IPS DF 6.9 (cell line): ENCODE results near the gene NPNT.

Experiments
- DNase-seq: peaks from one replicate; pipeline ENCODE4 v3.0.0-alpha.2; 2013; ENCODE audit warnings: low read depth, low spot score
- H3K27ac ChIP-seq: one replicate; pipeline ENCODE4 v1.5.1; 2013; ENCODE audit warnings: low read length, control low read depth
- H3K27me3 ChIP-seq: 2 replicates; pipeline ENCODE4 v1.6.1; 2013; ENCODE audit warnings: mild to moderate bottlenecking, low read length; ENCODE audit not compliant: control insufficient read depth, insufficient read depth
- H3K36me3 ChIP-seq: 2 replicates; pipeline ENCODE4 v1.6.1; 2013; ENCODE audit warnings: low read length; ENCODE audit not compliant: control insufficient read depth, insufficient read depth
- H3K4me1 ChIP-seq: 2 replicates; pipeline ENCODE4 v1.6.1; 2013; ENCODE audit warnings: low read length; ENCODE audit not compliant: control insufficient read depth, insufficient read depth
- H3K4me3 ChIP-seq: 2 replicates; pipeline ENCODE4 v1.5.1; 2013; ENCODE audit warnings: mild to moderate bottlenecking, low read length
- H3K9me3 ChIP-seq: 2 replicates; pipeline ENCODE4 v1.6.1; 2013; ENCODE audit warnings: low read length, inconsistent platforms; ENCODE audit not compliant: control insufficient read depth, insufficient read depth
- WGBS: extraction: QIAGEN DNeasy Blood & Tissue Kit; methylation state at CpG from one replicate; pipeline ENCODE4 v1.1.7; 2013; ENCODE audit warnings: mixed read lengths, missing lambda C conversion rate; ENCODE audit not compliant: insufficient read length, insufficient coverage; 5-methylcytosine and 5-hydroxymethylcytosine counted together

NPNT gene

DNA sequence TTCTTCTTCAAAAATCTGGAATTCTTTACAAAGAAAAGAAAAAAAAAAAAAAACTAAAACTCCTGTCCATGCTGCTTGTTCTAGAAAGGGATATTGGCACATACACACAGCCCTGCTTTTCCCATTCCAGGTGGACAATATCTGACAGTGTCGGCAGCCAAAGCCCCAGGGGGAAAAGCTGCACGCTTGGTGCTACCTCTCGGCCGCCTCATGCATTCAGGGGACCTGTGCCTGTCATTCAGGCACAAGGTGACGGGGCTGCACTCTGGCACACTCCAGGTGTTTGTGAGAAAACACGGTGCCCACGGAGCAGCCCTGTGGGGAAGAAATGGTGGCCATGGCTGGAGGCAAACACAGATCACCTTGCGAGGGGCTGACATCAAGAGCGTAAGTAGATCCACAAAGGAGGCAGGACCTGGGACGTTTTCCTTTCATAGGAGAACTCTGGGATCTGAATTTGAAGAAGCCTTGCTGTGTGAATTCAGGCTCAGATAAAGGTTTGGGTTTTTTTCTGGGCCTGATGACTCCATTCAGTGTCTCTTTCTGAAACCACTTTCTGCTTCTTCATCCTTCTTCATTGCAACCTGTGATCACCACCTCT lies 71.9 kb downstream of the NPNT start:
- H3K4me1 ChIP-seq = peaks cover 2% of the 10 kb centered on the region
- no peaks in the 10 kb centered on the region for H3K36me3 ChIP-seq
- DNase-seq = no peak
- no peaks in the 10 kb centered on the region for H3K27me3 ChIP-seq
- H3K9me3 ChIP-seq = no peaks in the 10 kb centered on the region
- H3K27ac ChIP-seq = no peak overlapping the region
- WGBS = no CpG with 5 or more reads among the region's 10 CpGs
- no peak overlapping the region for H3K4me3 ChIP-seq

DNA sequence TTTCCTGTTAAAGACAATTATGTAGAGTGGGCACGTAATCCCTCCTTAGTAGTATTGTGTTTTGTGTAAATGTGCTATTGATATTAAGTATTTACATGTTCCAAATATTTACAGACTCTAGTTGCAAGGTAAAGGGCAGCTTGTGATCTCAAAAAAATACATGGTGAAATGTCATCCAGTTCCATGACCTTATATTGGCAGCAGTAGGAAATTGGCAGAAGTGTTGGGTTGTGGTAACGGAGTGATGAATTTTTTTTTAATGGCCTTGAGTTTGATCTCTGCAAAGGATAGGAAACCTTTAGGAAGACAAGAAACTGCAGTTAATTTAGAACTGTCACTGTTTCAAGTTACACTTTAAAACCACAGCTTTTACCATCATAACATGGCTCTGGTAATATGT lies 74.3 kb downstream of the NPNT start:
- H3K36me3 ChIP-seq = no peaks in the 10 kb centered on the region
- WGBS = no CpG with 5 or more reads among the region's 2 CpGs

DNA sequence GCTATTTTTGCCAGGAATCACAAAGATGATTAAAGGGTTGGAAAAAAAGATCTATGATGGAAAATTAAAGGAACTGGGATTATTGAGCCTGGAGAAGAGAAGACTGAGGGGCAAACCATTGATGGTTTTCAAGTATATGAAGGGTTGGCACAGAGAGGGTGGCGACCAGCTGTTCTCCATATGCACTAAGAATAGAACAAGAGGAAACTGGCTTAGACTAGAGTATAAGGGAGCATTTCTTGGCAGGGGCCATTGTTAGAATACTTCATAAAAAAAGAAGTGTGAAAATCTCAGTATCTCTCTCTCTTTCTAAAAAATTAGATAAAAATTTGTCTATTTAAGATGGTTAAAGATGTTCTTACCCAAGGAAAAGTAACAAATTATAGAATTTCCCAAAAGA lies 75.1 kb downstream of the NPNT start:
- Histone ChIP-seq H3K9me3 (no peaks in the 10 kb centered on the region), H3K27me3 (no peaks in the 10 kb centered on the region), H3K4me1 (peaks cover 5% of the 10 kb centered on the region), H3K36me3 (no peaks in the 10 kb centered on the region), H3K4me3 (no peak overlapping the region), H3K27ac (no peak overlapping the region)
- whole genome bisulfite sequencing = no CpG with 5 or more reads among the region's 1 CpG
- DNase-seq = no peak

More for the DNA sequence above, 74.3 kb downstream of the NPNT start:
- no peaks in the 10 kb centered on the region for H3K9me3 ChIP-seq
- H3K4me1 ChIP-seq = peaks cover 5% of the 10 kb centered on the region
- no peak for DNase-seq
- H3K4me3 ChIP-seq = no peak overlapping the region
- H3K27ac ChIP-seq = no peak overlapping the region
- H3K27me3 ChIP-seq = no peaks in the 10 kb centered on the region

DNA sequence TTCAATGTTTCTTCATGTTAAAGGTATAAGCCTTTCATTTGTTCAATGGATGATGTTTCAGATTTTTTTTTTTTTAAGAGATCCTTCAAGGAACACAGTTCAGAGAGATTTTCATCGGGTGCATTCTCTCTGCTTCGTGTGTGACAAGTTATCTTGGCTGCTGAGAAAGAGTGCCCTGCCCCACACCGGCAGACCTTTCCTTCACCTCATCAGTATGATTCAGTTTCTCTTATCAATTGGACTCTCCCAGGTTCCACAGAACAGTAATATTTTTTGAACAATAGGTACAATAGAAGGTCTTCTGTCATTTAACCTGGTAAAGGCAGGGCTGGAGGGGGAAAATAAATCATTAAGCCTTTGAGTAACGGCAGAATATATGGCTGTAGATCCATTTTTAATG lies 75.8 kb downstream of the NPNT start:
- no peak for DNase-seq
- no peaks in the 10 kb centered on the region for H3K36me3 ChIP-seq
- no peak overlapping the region for H3K27ac ChIP-seq
- no CpG with 5 or more reads among the region's 4 CpGs for WGBS
- H3K9me3 ChIP-seq = no peaks in the 10 kb centered on the region
- no peak overlapping the region for H3K4me3 ChIP-seq
- peaks cover 5% of the 10 kb centered on the region for H3K4me1 ChIP-seq
- H3K27me3 ChIP-seq = no peaks in the 10 kb centered on the region

DNA sequence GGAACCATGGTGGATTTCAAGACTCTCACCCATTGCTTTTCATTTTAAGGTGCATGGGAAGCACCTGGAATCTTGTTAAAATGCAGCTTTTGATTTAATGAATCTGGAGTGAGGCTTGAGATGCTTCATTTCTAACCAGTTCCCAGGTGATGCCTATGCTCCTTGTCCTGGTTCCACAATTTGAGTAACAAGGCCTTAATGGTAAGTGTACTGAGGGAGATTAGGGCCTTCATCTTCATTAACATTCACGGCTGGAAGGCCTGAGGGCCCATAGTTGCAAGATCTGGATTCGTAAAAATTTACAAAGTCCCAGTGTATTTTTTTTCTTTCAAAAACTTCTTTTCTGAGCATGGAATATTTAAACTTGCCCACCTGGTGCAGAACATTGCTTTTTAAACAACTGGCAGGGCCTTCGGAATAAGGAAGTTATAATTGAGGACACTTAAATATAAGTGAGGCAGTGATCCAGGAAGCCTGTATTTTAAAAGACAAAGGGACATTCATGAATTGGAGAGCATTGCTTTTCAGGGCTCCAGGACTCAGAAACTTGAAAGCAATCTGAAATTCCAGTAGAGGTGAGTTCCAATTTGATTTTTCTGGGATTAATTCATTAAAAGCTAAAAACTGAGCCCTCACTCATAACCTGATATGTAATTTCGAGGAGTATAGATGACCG lies 77.8 kb downstream of the NPNT start:
- WGBS = no CpG with 5 or more reads among the region's 5 CpGs
- no peak overlapping the region for H3K27ac ChIP-seq
- no peaks in the 10 kb centered on the region for H3K9me3 ChIP-seq
- no peaks in the 10 kb centered on the region for H3K27me3 ChIP-seq
- peaks cover 2% of the 10 kb centered on the region; the same call in 1 of the 2 replicates for H3K4me1 ChIP-seq
- no peak for DNase-seq
- no peak overlapping the region for H3K4me3 ChIP-seq
- no peaks in the 10 kb centered on the region for H3K36me3 ChIP-seq

DNA sequence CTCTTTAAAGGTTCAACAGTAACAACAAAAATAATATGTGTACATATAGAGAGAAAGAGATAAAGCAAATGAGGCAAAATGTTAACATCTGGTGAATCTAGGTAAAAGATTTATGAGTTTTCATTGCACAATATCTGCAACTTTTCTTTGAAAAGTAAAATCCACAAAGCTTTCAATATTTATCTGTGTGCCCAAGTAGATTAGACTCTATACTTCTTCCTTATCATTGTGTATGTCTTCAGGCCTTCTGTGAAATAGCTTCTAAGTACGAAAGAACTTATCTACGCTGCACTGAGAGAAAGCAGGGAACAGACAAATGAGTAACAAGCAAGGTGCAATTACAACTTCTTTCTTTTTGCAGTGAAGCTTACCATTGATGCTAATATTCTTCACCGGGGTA lies 81.6 kb downstream of the NPNT start:
- Histone ChIP-seq H3K9me3 (no peaks in the 10 kb centered on the region), H3K4me1 (peaks cover 2% of the 10 kb centered on the region; the same call in 1 of the 2 replicates), H3K27me3 (no peaks in the 10 kb centered on the region), H3K27ac (no peak overlapping the region), H3K36me3 (no peaks in the 10 kb centered on the region), H3K4me3 (no peak overlapping the region)
- WGBS = no CpG with 5 or more reads among the region's 3 CpGs
- DNase-seq = no peak

DNA sequence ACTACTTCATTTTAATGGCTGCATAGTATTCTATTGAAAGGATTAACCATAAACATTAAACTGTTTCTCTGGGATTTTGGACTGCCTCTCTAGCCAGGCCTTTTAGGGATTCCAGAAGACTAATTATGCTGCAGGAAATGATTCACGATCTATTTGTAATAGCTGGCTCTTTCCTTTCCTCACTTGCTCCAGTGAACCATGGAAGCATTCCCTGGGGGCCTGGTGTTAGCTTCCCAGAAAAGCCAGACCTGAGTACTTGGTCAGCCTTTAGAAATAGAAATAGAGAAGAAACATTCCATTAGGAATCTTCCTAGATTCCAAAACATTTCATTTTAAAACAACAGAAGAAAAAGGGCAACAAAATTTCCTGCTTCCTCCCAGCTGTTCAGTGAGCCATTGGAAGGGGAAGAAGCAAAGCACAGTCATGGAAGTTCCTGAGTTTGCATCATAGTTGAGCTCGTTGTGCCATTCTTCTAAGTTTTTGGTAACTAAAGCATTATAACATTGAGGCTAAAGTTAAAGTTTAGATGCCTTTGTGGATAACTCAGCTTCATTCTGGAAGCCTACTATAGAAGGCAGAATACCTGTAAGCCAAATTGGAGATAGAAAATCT lies 83.5 kb downstream of the NPNT start:
- Histone ChIP-seq H3K9me3 (no peaks in the 10 kb centered on the region), H3K4me3 (no peak overlapping the region), H3K4me1 (no peaks in the 10 kb centered on the region), H3K27me3 (no peaks in the 10 kb centered on the region), H3K27ac (no peak overlapping the region), H3K36me3 (no peaks in the 10 kb centered on the region)
- WGBS = no CpG with 5 or more reads among the region's 2 CpGs
- no peak for DNase-seq

DNA sequence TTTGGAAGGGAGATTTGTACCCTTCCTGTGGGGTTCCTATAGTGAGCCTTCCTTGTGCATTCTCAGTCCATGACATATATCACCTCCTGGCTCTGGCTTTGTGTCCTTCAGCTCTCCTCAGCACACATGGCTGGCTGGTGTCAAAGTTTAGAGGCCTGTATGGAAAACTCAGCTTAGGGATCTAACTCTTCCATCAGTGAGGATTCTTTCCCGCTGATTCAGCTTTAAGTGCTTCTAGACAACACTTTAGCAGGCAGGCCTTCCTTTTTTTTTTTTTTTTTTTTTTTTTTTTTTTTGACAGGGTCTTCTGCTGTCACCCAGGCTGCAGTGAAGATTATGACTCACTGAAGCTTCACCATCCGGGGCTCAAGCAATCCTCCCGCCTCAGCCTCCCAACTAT lies 84.2 kb downstream of the NPNT start:
- no CpG with 5 or more reads among the region's 3 CpGs for WGBS
- no peak overlapping the region for H3K27ac ChIP-seq

DNA sequence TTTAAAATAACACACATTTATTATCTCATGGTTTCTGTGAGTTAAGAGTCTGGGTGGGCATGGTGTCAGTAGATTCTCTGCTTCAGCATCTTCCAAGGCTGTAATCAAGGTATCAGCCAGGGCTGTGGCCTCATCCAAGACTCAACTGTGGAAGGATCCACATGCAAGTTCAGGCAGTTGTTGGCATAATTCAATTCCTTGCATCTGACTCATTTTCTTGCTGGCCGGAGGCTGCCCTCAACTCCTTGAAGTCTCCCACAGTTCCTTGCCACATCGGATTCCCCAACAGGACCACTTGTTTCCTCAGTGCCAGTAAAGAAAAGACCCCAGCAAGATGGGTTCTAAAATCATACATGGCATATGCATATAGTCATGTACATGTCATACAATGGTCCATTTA lies 93.4 kb downstream of the NPNT start:
- Histone ChIP-seq H3K27me3 (no peaks in the 10 kb centered on the region), H3K36me3 (no peaks in the 10 kb centered on the region), H3K4me3 (no peak overlapping the region), H3K9me3 (no peaks in the 10 kb centered on the region), H3K27ac (no peak overlapping the region), H3K4me1 (0 out of 2 replicates have a peak, but pooled peaks cover 1% of the 10 kb centered on the region)
- WGBS = no CpG with 5 or more reads among the region's 2 CpGs
- DNase-seq = no peak

More for the DNA sequence above, 84.2 kb downstream of the NPNT start:
- Histone ChIP-seq H3K36me3 (no peaks in the 10 kb centered on the region), H3K27me3 (no peaks in the 10 kb centered on the region), H3K9me3 (no peaks in the 10 kb centered on the region), H3K4me3 (no peak overlapping the region), H3K4me1 (no peaks in the 10 kb centered on the region)
- DNase-seq = no peak

DNA sequence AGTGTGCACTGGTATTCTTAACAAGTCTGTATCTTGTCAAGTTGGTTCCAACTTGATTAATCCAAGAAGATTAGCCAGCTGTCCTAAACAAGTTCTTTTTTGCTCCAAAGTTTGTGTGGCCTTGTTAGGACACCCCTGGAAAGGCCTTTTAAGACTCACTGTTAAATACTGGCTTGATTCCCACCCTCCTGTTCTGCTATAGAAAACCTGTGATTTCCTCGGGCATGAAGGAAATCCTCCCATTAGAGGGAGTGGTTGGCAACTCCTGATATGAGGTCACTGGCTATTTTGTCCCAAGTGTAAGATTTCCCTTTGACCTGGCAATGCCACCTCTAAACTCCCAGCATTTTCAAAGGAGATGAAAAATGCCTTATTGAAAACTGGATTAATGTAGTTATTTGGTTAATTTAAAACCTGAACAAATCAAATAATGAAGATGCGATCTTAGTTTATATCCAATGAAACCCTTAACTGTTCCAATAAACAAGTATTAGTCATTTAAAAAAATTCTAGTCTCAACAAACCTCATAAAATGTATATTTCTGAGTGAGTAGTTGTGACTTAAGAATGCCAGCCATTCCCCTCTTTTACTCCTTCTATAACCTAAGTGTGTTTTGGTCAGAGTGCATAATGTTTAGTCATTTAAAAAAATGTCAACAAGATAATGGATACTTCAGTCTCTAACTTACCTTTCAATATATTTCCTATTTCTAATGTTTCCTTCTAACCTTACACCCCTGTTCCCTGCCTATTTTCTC lies 94.4 kb downstream of the NPNT start:
- no peak for DNase-seq
- H3K4me1 ChIP-seq = 0 out of 2 replicates have a peak, but pooled peaks cover 1% of the 10 kb centered on the region
- no peaks in the 10 kb centered on the region for H3K27me3 ChIP-seq
- H3K4me3 ChIP-seq = no peak overlapping the region
- no peaks in the 10 kb centered on the region for H3K36me3 ChIP-seq
- no CpG with 5 or more reads among the region's 2 CpGs for WGBS
- H3K27ac ChIP-seq = no peak overlapping the region
- no peaks in the 10 kb centered on the region for H3K9me3 ChIP-seq
